ENCODE measurements around the gene PRIM2.
A peak's percentile ranks its signal among the peaks of the same experiment; 100 is the strongest.
"Not testable (repeated sequence)": the region's sequence is repeated elsewhere in the genome, so short reads cannot be mapped to it uniquely, and the experiment has no call there.

Gene PRIM2

DNA sequence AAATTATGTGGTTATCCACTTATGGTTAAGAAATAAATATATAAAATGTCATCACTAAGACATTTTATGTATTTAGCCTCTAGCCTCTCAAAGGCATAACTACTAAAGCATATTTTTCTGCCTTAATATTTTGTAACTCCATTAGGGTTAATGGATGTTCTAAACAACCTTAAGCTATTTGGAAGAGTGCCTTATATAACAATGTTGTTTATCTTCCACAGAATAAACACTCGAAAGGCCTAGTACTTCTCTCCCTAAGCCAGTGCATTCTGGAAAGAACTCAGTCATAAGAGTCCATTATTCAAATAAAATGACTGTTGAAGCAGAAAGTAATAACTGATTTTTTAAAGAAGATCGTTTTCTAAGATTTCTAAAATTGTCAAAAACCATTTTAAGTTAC is 15.0 kb upstream of the PRIM2 start:
- TF ChIP-seq, protein P1, sequence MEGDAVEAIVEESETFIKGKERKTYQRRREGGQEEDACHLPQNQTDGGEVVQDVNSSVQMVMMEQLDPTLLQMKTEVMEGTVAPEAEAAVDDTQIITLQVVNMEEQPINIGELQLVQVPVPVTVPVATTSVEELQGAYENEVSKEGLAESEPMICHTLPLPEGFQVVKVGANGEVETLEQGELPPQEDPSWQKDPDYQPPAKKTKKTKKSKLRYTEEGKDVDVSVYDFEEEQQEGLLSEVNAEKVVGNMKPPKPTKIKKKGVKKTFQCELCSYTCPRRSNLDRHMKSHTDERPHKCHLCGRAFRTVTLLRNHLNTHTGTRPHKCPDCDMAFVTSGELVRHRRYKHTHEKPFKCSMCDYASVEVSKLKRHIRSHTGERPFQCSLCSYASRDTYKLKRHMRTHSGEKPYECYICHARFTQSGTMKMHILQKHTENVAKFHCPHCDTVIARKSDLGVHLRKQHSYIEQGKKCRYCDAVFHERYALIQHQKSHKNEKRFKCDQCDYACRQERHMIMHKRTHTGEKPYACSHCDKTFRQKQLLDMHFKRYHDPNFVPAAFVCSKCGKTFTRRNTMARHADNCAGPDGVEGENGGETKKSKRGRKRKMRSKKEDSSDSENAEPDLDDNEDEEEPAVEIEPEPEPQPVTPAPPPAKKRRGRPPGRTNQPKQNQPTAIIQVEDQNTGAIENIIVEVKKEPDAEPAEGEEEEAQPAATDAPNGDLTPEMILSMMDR (conservative IDR thresholded peaks at IDR 0.05; ENCODE audit: low read length) = no peak
- no peak for DNase-seq (ENCODE audit: low read depth)
- H3K4me3 ChIP-seq (ENCODE audit: low read length) = no peak overlapping the region

GRCh38 chr6:57303931-57304681 is 13.3 kb upstream of the PRIM2 start:
- TF ChIP-seq, protein P1 (conservative IDR thresholded peaks at IDR 0.05; ENCODE audit: low read length) = no peak
- H3K4me3 ChIP-seq (ENCODE audit: low read length) = no peak overlapping the region
- peak; percentile 96 for DNase-seq (ENCODE audit: low read depth)

- peak; percentile 84 for DNase-seq (ENCODE audit: low read depth)
- no peak overlapping the region for H3K4me3 ChIP-seq (ENCODE audit: low read length)
- TF ChIP-seq, protein P1 (conservative IDR thresholded peaks at IDR 0.05; ENCODE audit: low read length) = no peak
Observed at GRCh38 chr6:57305107-57305506, 12.3 kb upstream of the PRIM2 start.

DNA sequence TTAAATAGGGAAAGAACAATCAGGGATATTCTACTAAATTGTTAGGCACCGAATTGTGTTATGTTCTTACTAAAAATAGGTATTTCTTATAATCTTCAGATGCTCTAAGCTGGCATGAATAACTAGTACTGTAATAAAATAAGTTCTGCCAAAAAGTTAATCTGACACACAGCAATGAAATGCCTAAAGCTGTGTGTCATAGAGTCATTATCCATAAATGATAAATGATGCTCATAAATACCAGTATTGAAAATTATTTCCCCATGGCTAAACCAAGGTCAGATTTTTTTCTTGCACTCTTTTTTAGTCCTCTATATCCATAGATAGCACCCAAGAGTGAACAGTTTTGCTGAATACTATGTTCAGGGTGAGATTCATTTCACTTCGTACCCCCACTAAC is 11.7 kb upstream of the PRIM2 start:
- H3K4me3 ChIP-seq (ENCODE audit: low read length) = no peak overlapping the region
- TF ChIP-seq, protein P1 (conservative IDR thresholded peaks at IDR 0.05; ENCODE audit: low read length) = no peak
- DNase-seq (ENCODE audit: low read depth) = peak; percentile 87

GRCh38 chr6:57306273-57306672 is 11.2 kb upstream of the PRIM2 start:
- TF ChIP-seq, protein P1 (conservative IDR thresholded peaks at IDR 0.05; ENCODE audit: low read length) = no peak
- DNase-seq (ENCODE audit: low read depth) = no peak
- no peak overlapping the region for H3K4me3 ChIP-seq (ENCODE audit: low read length)

DNA sequence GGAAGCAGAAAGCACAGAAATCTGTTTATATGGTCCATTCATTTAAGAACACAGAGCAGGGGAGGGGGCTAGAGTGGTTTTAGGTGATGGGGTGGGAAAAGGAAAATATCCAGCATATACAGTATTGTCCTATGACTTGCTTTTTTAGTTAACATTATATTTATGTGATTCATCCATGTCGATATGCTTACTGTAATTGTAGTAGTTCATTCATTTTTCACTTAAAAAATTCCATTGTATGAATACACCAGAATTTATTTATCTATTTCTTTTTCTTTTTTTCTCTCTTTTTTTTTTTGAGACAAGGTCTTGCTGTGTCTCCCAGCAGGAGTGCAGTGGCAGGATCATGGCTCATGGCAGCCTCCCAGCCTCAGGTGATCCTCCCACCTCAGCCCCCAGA is 9.6 kb upstream of the PRIM2 start:
- no peak overlapping the region for H3K4me3 ChIP-seq (ENCODE audit: low read length)
- TF ChIP-seq, protein P1 (conservative IDR thresholded peaks at IDR 0.05; ENCODE audit: low read length) = no peak
- DNase-seq (ENCODE audit: low read depth) = no peak

GRCh38 chr6:57308755-57309154 is 8.7 kb upstream of the PRIM2 start:
- not testable (repeated sequence) for DNase-seq (ENCODE audit: low read depth); H3K4me3 ChIP-seq (ENCODE audit: low read length)

GRCh38 chr6:57310095-57310816 is 7.2 kb upstream of the PRIM2 start:
- peak; percentile 83 for DNase-seq (ENCODE audit: low read depth)
- H3K4me3 ChIP-seq (ENCODE audit: low read length) = not testable (repeated sequence)
